GM18858 (cell line): ENCODE results near the gene TOMM40.
"Not testable (repeated sequence)": the region's sequence is repeated elsewhere in the genome, so short reads cannot be mapped to it uniquely, and the experiment has no call there.

Experiments
- ATAC-seq: cut with Tn5 transposase; IDR thresholded peaks from one replicate; pipeline ENCODE4 v1.9.1; 2021; ENCODE audit not compliant: unreplicated experiment

The TOMM40 gene

GRCh38 chr19:44894946-44895345 lies 3.9 kb downstream of the TOMM40 start:
- ATAC-seq = no peak

GRCh38 chr19:44897835-44898234 lies 6.8 kb downstream of the TOMM40 start:
- ATAC-seq = no peak

- no peak for ATAC-seq
Observed at GRCh38 chr19:44900328-44901244, 9.5 kb downstream of the TOMM40 start.

GRCh38 chr19:44903216-44903601 lies 12.2 kb downstream of the TOMM40 start:
- ATAC-seq = no peak

GRCh38 chr19:44903602-44904425 lies 12.8 kb downstream of the TOMM40 start:
- no peak for ATAC-seq

GRCh38 chr19:44904426-44904994 lies 13.5 kb downstream of the TOMM40 start:
- no peak for ATAC-seq

- ATAC-seq = no peak
Observed at GRCh38 chr19:44905437-44906160, 14.5 kb downstream of the TOMM40 start, which contains the start of gene APOE. Gene APOE, plus strand, starts transcription at chr19:44905796. Its CDS starts 829 bp downstream, at chr19:44906625.

- no peak for ATAC-seq
Observed at GRCh38 chr19:44907613-44908012, 16.6 kb downstream of the TOMM40 start.

- ATAC-seq = no peak
Observed at GRCh38 chr19:44908074-44908835, 17.2 kb downstream of the TOMM40 start.

- no peak for ATAC-seq
Observed at GRCh38 chr19:44908836-44909261, 17.8 kb downstream of the TOMM40 start.

GRCh38 chr19:44909775-44910174 lies 18.7 kb downstream of the TOMM40 start:
- no peak for ATAC-seq

- ATAC-seq = not testable (repeated sequence)
Observed at GRCh38 chr19:44911896-44912295, 20.8 kb downstream of the TOMM40 start.

GRCh38 chr19:44912854-44913253 lies 21.8 kb downstream of the TOMM40 start:
- no peak for ATAC-seq

- not testable (repeated sequence) for ATAC-seq
Observed at GRCh38 chr19:44913512-44914432, 22.7 kb downstream of the TOMM40 start.

- ATAC-seq = not testable (repeated sequence)
Observed at GRCh38 chr19:44914433-44915206, 23.6 kb downstream of the TOMM40 start, which contains the start of gene APOC1. Gene APOC1, plus strand, starts transcription at chr19:44914608. Its CDS starts 284 bp downstream, at chr19:44914892.

- no peak for ATAC-seq
Observed at GRCh38 chr19:44924243-44924725, 33.2 kb downstream of the TOMM40 start.

GRCh38 chr19:44925114-44925891 lies 34.2 kb downstream of the TOMM40 start:
- no peak for ATAC-seq
